Testis (tissue), 3 donors: Measurements from ENCODE around the gene MTHFR. TPM values are rescaled to one million over a fixed set of nuclear protein-coding genes. Genes with fewer than 3 reads are reported as not detected.

Experiments used
- DNase-seq: peaks from one replicate; pipeline ENCODE4 v3.0.0-alpha.2; 2019
- H3K27ac ChIP-seq, 2 donors: fragments of 200-600 bp; sonication (generic); one replicate each; pipeline ENCODE4 v1.5.1; 2019
- H3K27me3 ChIP-seq: fragments of 200-600 bp; sonication (generic); one replicate; pipeline ENCODE4 v1.5.1; 2019
- H3K36me3 ChIP-seq: fragments of 200-600 bp; sonication (generic); one replicate; pipeline ENCODE4 v1.5.1; 2017; ENCODE audit warnings: low read depth; ENCODE audit errors: missing control alignments
- H3K4me1 ChIP-seq: fragments of 200-600 bp; sonication (generic); one replicate; pipeline ENCODE4 v1.5.1; 2019
- H3K4me3 ChIP-seq, 2 donors: fragments of 200-600 bp; sonication (generic); one replicate each; pipeline ENCODE4 v1.5.1; 2017 to 2019
- H3K9me3 ChIP-seq: fragments of 200-600 bp; sonication (generic); one replicate; pipeline ENCODE4 v1.5.1; 2017
- CTCF ChIP-seq, 3 experiments: fragments of 450-650 bp in 2 of 3; fragments of 200-600 bp in 1 of 3; sonication (generic) in 1 of 3; IDR thresholded peaks; one replicate each; pipeline ENCODE4 v1.5.1; 2016 to 2019; ENCODE audit warnings: antibody characterized with exemption in 3 of 3, mild to moderate bottlenecking in 2 of 3, moderate library complexity in 1 of 3
- POLR2A ChIP-seq: fragments of 450-650 bp; IDR thresholded peaks from one replicate; pipeline ENCODE4 v1.6.1; 2017; ENCODE audit warnings: antibody characterized with exemption, mild to moderate bottlenecking, moderate library complexity
- WGBS, 2 donors: methylation state at CpG; one replicate each; pipeline ENCODE4 v1.1.5; 2018; 5-methylcytosine and 5-hydroxymethylcytosine counted together
- intact Hi-C: fragments of 100-400 bp; cut with DNase I; formaldehyde crosslinking; loops from one replicate; pipeline ENCODE4 v1.15.1; 2023; ENCODE audit warnings: low total_unique reads
- polyA plus RNA-seq: library from polyadenylated mRNA; stranded (reverse); fragments of 350-450 nt; fragmentation: Illumina TruSeq; extraction: RNeasy Lipid Tissue Mini Kit (QIAGEN cat#74804); gene quantifications from one replicate; pipeline ENCODE4 v1.2.3, GENCODE V29; 2014; ENCODE audit warnings: low read depth, low replicate concordance; ENCODE audit not compliant: insufficient read depth
- total RNA-seq, 2 donors: library from RNA; depleted of rRNA; stranded (reverse); fragments of >200 nt; gene quantifications; one replicate each; pipeline ENCODE4 v1.2.3, GENCODE V29; 2016

MTHFR gene
- total and polyA plus RNA-seq, 3 donors from 2014 or later: 30.4 to 78.3 (median 68.3) TPM

- intact Hi-C loops: no loop called here
- 87 to 91% methylated on average over 3 to 4 of the region's 4 CpGs for WGBS, 2 donors
- DNase-seq: no peak
- no peaks in the 10 kb centered on the region for H3K36me3 ChIP-seq
- H3K4me1 ChIP-seq: no peaks in the 10 kb centered on the region
- H3K4me3 ChIP-seq: no peak overlapping the region
- TF ChIP-seq CTCF (IDR thresholded peaks at IDR 0.05) (no peak), POLR2A (no peak)
- no peaks in the 10 kb centered on the region for H3K9me3 ChIP-seq
- no peaks in the 10 kb centered on the region for H3K27me3 ChIP-seq
- H3K27ac ChIP-seq: no peak overlapping the region
These were observed 46.0 kb downstream of the MTHFR start for GRCh38 chr1:11759791-11760190.

GRCh38 chr1:11757047-11757446, 48.7 kb downstream of the MTHFR start:
- TF ChIP-seq POLR2A: no peak
- TF ChIP-seq CTCF (IDR thresholded peaks at IDR 0.05): no peak
- no peak for DNase-seq
- H3K9me3 ChIP-seq: no peaks in the 10 kb centered on the region
- H3K27me3 ChIP-seq: no peaks in the 10 kb centered on the region
- no peak overlapping the region for H3K27ac ChIP-seq
- H3K4me1 ChIP-seq: no peaks in the 10 kb centered on the region
- 90 to 93% methylated on average over 1 of the region's 1 CpG for WGBS, 2 donors
- H3K36me3 ChIP-seq: no peaks in the 10 kb centered on the region
- intact Hi-C loops: no loop called here
- no peak overlapping the region for H3K4me3 ChIP-seq

GRCh38 chr1:11753555-11754208, 52.1 kb downstream of the MTHFR start:
- no peaks in the 10 kb centered on the region for H3K9me3 ChIP-seq
- no peak overlapping the region for H3K27ac ChIP-seq
- WGBS, 2 donors: 32 to 40% methylated on average over 7 of the region's 7 CpGs
- H3K4me3 ChIP-seq: no peak overlapping the region
- TF ChIP-seq CTCF (IDR thresholded peaks at IDR 0.05): no peak
- no peak for TF ChIP-seq POLR2A
- intact Hi-C loops: no loop called here
- no peaks in the 10 kb centered on the region for H3K4me1 ChIP-seq
- no peak for DNase-seq
- H3K27me3 ChIP-seq: no peaks in the 10 kb centered on the region
- H3K36me3 ChIP-seq: no peaks in the 10 kb centered on the region

GRCh38 chr1:11752359-11753088, 53.2 kb downstream of the MTHFR start:
- TF ChIP-seq CTCF (IDR thresholded peaks at IDR 0.05): no peak
- no peak for TF ChIP-seq POLR2A
- H3K36me3 ChIP-seq: no peaks in the 10 kb centered on the region
- H3K27me3 ChIP-seq: no peaks in the 10 kb centered on the region
- intact Hi-C loops: no loop called here
- no peaks in the 10 kb centered on the region for H3K9me3 ChIP-seq
- no peaks in the 10 kb centered on the region for H3K4me1 ChIP-seq
- 68 to 74% methylated on average over 16 to 17 of the region's 17 CpGs for WGBS, 2 donors
- DNase-seq: no peak
- H3K4me3 ChIP-seq: no peak overlapping the region
- H3K27ac ChIP-seq: no peak overlapping the region
